ENCODE data around the gene SULT1A1.
"Not testable (repeated sequence)": the region's sequence is repeated elsewhere in the genome, so short reads cannot be mapped to it uniquely, and the experiment has no call there.

SULT1A1 gene
- total RNA-seq, result 2.5 to 3.2 reads per million in 2 donors

GRCh38 chr16:28609631-28610594 is at the start of gene SULT1A1:
SULT1A1 (minus strand) TSS chr16:28610044; CDS start chr16:28608855, 1,189 bp downstream.
- DNase-seq, result no peak

GRCh38 chr16:28639959-28640358 is 30.1 kb upstream of the SULT1A1 start:
- DNase-seq, result peak in 1 of 5 experiments; percentile 55

GRCh38 chr16:28638359-28638758 is 28.5 kb upstream of the SULT1A1 start:
- DNase-seq, result not testable (repeated sequence)

GRCh38 chr16:28637765-28638164 is 27.9 kb upstream of the SULT1A1 start, which contains the start of gene NPIPB8:
NPIPB8 (plus strand) TSS chr16:28638065; CDS start chr16:28638361, 296 bp downstream.
- not testable (repeated sequence) for DNase-seq

- not testable (repeated sequence) for DNase-seq
Measured at GRCh38 chr16:28636093-28636823, 26.4 kb upstream of the SULT1A1 start.

GRCh38 chr16:28630905-28631304 is 21.1 kb upstream of the SULT1A1 start:
- not testable (repeated sequence) for DNase-seq

- peak in 4 of 5 experiments; percentile 45 to 65 (median 54) for DNase-seq
Measured at GRCh38 chr16:28623172-28623711, 13.4 kb upstream of the SULT1A1 start.

GRCh38 chr16:28622532-28623171 is 12.8 kb upstream of the SULT1A1 start:
- DNase-seq, result not testable (repeated sequence)

GRCh38 chr16:28621481-28622155 is 11.8 kb upstream of the SULT1A1 start:
- DNase-seq, result no peak

- DNase-seq, result not testable (repeated sequence)
Measured at GRCh38 chr16:28620316-28620715, 10.5 kb upstream of the SULT1A1 start.

- no peak for DNase-seq
Measured at GRCh38 chr16:28617874-28618273, 8.0 kb upstream of the SULT1A1 start.

- no peak for DNase-seq
Measured at GRCh38 chr16:28616636-28617035, 6.8 kb upstream of the SULT1A1 start.

- not testable (repeated sequence) for DNase-seq
Measured at GRCh38 chr16:28616224-28616577, 6.4 kb upstream of the SULT1A1 start.

- DNase-seq, result not testable (repeated sequence)
Measured at GRCh38 chr16:28615486-28616223, 5.8 kb upstream of the SULT1A1 start.

GRCh38 chr16:28614561-28614960 is 4.7 kb upstream of the SULT1A1 start:
- not testable (repeated sequence) for DNase-seq

- DNase-seq, result not testable (repeated sequence)
Measured at GRCh38 chr16:28613912-28614311, 4.1 kb upstream of the SULT1A1 start.

GRCh38 chr16:28612359-28613280 is 2.8 kb upstream of the SULT1A1 start:
- DNase-seq, result not testable (repeated sequence)

GRCh38 chr16:28610595-28611191 is 849 bp upstream of the SULT1A1 start:
- DNase-seq, result no peak

- DNase-seq, result not testable (repeated sequence)
Measured at GRCh38 chr16:28608867-28609596, 812 bp downstream of the SULT1A1 start.

All from T-helper 2 cell (primary cell).